PC-9 (cell line): ENCODE measurements around the gene SSBP4. TPM values are rescaled to one million over a fixed set of nuclear protein-coding genes. Genes with fewer than 3 reads are reported as not detected.

Source experiments
- BruUV-seq: library from RNA; stranded (reverse); fragments of 400-500 nt; replicated peaks from 2 replicates; lab custom pipeline; 2021; lab: Mats Ljungman, UMichigan
- CTCF ChIA-PET: fragments of 300-600 bp; sonication (Branson Sonifier 250); formaldehyde crosslinking; loops from one replicate; lab custom pipeline; 2022; ENCODE audit warnings: antibody characterized with exemption; lab: Charles Lee
- POLR2A ChIA-PET: fragments of 300-600 bp; sonication (Branson Sonifier 250); formaldehyde crosslinking; loops from one replicate; lab custom pipeline; 2022; ENCODE audit warnings: antibody characterized with exemption; ENCODE audit not compliant: unreplicated experiment; lab: Charles Lee
- DNase-seq, 2 experiments: peaks; one replicate each; pipeline versions ENCODE4 v3.0.0 to v3.0.0-alpha.2; 2015 to 2022; ENCODE audit warnings: mixed read lengths in 1 of 2
- H2AFZ ChIP-seq: fragments of 200-600 bp; sonication (generic); 2 replicates; pipeline ENCODE4 v1.8.1; 2017; ENCODE audit warnings: antibody characterized with exemption
- H3F3A ChIP-seq: fragments of 200-600 bp; sonication (generic); 2 replicates; pipeline ENCODE4 v1.8.1; 2017; ENCODE audit warnings: antibody characterized with exemption, mild to moderate bottlenecking, low read depth; ENCODE audit not compliant: insufficient read depth
- H3K27ac ChIP-seq: fragments of 200-600 bp; sonication (generic); 2 replicates; pipeline ENCODE4 v1.6.1; 2016; ENCODE audit warnings: mixed run types
- H3K27me3 ChIP-seq: fragments of 200-600 bp; sonication (generic); 2 replicates; pipeline ENCODE4 v1.6.1; 2016; ENCODE audit warnings: low read depth, mixed run types; ENCODE audit not compliant: insufficient read depth
- H3K36me3 ChIP-seq: fragments of 200-600 bp; sonication (generic); 2 replicates; pipeline ENCODE4 v1.6.1; 2016; ENCODE audit warnings: low read depth, mixed run types
- H3K4me1 ChIP-seq: fragments of 200-600 bp; sonication (generic); replicated peaks from 2 replicates; pipeline ENCODE4 v1.6.1; 2016; ENCODE audit warnings: mixed run types; ENCODE audit not compliant: insufficient read depth
- H3K4me2 ChIP-seq: fragments of 200-600 bp; sonication (generic); 2 replicates; pipeline ENCODE4 v1.6.1; 2017; ENCODE audit warnings: mixed run types
- H3K4me3 ChIP-seq: fragments of 200-600 bp; sonication (generic); 2 replicates; pipeline ENCODE4 v1.6.1; 2016; ENCODE audit warnings: mixed run types
- H3K79me2 ChIP-seq: fragments of 200-600 bp; sonication (generic); 2 replicates; pipeline ENCODE4 v1.6.1; 2017; ENCODE audit warnings: low read depth, mixed run types
- H3K9me2 ChIP-seq: fragments of 200-600 bp; sonication (generic); 2 replicates; pipeline ENCODE4 v1.8.1; 2017; ENCODE audit warnings: mild to moderate bottlenecking; ENCODE audit not compliant: insufficient read depth
- H3K9me3 ChIP-seq: fragments of 200-600 bp; sonication (generic); 2 replicates; pipeline ENCODE4 v1.8.1; 2016; ENCODE audit warnings: low read depth; ENCODE audit not compliant: insufficient read depth
- H4K20me1 ChIP-seq: fragments of 200-600 bp; sonication (generic); 2 replicates; pipeline ENCODE4 v1.8.1; 2017; ENCODE audit not compliant: insufficient read depth
- CTCF ChIP-seq: fragments of 200-600 bp; sonication (generic); conservative IDR thresholded peaks from 2 replicates; pipeline ENCODE4 v1.6.1; 2017; ENCODE audit warnings: mixed run types, antibody characterized with exemption, mild to moderate bottlenecking, moderate library complexity
- EZH2 ChIP-seq: fragments of 200-600 bp; sonication (generic); IDR thresholded peaks from 2 replicates; pipeline ENCODE4 v1.8.0; 2017; ENCODE audit warnings: antibody characterized with exemption, low read depth
- intact Hi-C: fragments of 100-400 bp; cut with micrococcal nuclease; formaldehyde crosslinking; loops from one replicate; pipeline ENCODE4 v1.10.0; 2022; ENCODE audit not compliant: unreplicated experiment
- total RNA-seq: library from RNA; stranded (reverse); gene quantifications from 2 replicates; pipeline ENCODE4 v1.2.3, GENCODE V29; 2021

Gene SSBP4
- total RNA-seq, 1 experiment from 2014 or later = 56.6 TPM

DNA sequence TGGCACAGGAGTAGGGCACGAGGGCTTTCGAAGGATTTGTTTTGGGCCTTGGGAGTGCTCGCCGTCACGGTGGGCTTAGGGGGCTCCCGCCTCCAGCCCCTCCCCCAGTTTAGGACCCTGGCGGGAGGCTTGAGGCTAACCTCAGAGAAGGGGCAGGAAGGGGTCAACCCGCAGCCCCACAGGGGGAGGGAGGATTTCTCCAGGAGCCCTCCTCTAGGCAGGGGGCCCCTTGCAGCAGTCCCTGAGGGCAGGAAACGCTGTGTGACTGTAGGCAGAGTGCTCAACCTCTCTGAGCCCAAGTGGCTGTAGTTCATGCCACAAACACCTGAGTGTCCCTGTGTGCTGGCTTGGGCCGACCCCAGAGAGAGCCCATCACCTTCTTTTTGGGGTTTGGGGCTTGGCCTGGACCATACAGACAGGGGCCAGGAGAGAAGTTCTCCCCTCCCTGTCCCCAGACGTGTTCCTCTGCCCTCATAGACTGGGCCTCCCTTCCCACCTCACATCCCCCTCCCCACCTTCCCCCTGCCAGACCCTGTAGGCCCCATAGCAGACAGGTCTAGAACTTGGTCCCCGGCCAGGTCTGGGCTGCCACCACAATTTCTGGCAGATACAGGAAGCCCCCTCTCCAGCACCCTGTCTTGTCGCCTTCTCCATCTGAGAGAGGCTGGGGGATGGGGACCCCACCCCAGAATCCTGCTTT, 10.7 kb downstream of the SSBP4 start:
- H4K20me1 ChIP-seq = peaks cover 21% of the 10 kb centered on the region; the same call in 1 of the 2 replicates
- H3K4me1 ChIP-seq = no peaks in the 10 kb centered on the region
- no peaks in the 10 kb centered on the region for H3K27me3 ChIP-seq
- peaks cover 13% of the 10 kb centered on the region; the same call in 1 of the 2 replicates for H3F3A ChIP-seq
- DNase-seq = no peak
- intact Hi-C loops = no loop called here
- POLR2A ChIA-PET = no interaction called here
- no peak overlapping the region for H2AFZ ChIP-seq
- H3K9me3 ChIP-seq = no peaks in the 10 kb centered on the region
- BruUV-seq = no TSS peak
- no peak overlapping the region for H3K4me2 ChIP-seq
- H3K4me3 ChIP-seq = no peak overlapping the region
- H3K79me2 ChIP-seq = no peaks in the 10 kb centered on the region
- CTCF ChIA-PET = no interaction called here
- TF ChIP-seq EZH2 = no peak
- TF ChIP-seq CTCF = no peak
- H3K27ac ChIP-seq = no peak overlapping the region
- H3K36me3 ChIP-seq = no peaks in the 10 kb centered on the region; the same call in 1 of the 2 replicates
- no peaks in the 10 kb centered on the region for H3K9me2 ChIP-seq

DNA sequence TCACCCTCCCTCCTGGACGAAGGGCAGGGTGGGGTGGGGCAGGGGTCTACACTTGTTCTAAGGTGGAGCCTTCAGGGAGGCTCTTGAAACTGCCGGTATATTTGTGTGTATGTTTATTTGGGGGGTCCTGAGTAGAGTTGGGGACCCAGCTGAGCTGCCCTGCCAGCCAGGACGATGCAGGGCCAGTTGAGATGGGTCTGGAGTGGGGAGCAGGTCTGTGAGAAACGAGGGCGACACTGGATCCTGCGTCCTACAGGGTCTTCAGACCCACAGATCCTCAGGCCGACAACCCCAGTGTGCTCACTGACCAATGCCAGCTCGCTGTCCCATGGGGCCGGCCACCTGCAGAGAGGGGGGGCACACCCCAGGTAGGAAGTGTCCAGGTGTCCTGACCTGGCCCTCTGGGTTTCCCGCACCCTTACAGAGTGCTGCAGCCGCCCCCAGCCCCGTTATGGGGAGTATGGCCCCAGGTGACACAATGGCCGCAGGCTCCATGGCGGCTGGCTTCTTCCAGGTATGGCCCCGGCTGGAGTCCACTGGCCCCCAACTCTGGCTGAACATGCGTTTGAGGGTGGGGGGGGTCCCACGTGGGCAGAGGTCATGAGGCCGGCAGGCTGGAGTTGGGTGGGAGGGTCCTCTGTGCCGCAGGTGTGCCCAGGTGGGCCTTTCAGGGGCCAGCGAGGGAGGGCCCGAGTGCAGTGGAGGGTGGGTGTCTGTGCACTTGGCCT, 11.4 kb downstream of the SSBP4 start:
- TF ChIP-seq CTCF = no peak
- no peak for TF ChIP-seq EZH2
- no peak for DNase-seq
- no peak overlapping the region for H3K4me3 ChIP-seq
- H3K9me3 ChIP-seq = no peaks in the 10 kb centered on the region
- peaks cover 16% of the 10 kb centered on the region; the same call in 1 of the 2 replicates for H4K20me1 ChIP-seq
- POLR2A ChIA-PET = no interaction called here
- H2AFZ ChIP-seq = no peak overlapping the region
- no peaks in the 10 kb centered on the region for H3K79me2 ChIP-seq
- H3K9me2 ChIP-seq = no peaks in the 10 kb centered on the region
- CTCF ChIA-PET = no interaction called here
- H3K4me2 ChIP-seq = no peak overlapping the region
- H3K27me3 ChIP-seq = no peaks in the 10 kb centered on the region
- no TSS peak for BruUV-seq
- peaks cover 19% of the 10 kb centered on the region; the same call in 1 of the 2 replicates for H3F3A ChIP-seq
- no peak overlapping the region for H3K27ac ChIP-seq
- intact Hi-C loops = no loop called here
- H3K4me1 ChIP-seq = no peaks in the 10 kb centered on the region
- H3K36me3 ChIP-seq = no peaks in the 10 kb centered on the region; the same call in 1 of the 2 replicates

DNA sequence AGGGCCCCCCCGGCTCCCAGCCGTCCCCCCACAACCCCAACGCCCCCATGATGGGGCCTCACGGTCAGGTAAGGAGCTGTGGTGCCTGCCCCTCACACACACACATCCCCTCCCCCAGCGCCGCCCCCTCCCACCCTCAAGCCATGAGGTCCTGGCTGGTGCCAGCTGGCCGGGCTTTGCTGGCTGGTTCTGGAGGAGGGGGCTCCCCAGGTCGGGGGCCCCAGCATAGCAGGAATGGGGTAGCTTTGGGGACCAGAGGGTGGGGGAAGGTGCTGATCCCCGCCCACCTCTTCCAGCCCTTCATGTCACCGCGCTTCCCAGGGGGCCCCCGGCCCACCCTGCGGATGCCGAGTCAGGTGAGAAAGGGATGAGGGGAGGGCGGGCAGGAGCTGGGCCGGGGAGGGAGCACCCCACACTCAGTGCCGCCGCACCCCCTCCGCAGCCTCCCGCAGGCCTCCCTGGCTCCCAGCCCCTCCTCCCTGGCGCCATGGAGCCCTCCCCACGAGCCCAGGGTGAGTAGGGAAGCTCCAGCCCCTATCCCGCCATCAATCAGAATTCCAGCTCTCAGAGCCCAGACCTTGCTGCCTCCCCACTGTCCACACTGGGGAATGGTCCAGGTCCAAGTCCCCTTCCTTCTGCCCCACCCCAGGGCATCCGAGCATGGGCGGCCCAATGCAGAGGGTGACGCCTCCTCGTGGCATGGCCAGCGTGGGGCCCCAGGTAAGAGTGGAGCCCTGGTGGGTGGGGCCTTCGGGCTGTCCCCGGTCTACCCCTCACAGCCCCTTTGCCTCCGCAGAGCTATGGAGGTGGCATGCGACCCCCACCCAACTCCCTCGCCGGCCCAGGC, 12.4 kb downstream of the SSBP4 start:
- Histone ChIP-seq H3K9me3 (no peaks in the 10 kb centered on the region), H3K4me3 (no peak overlapping the region), H3F3A (peaks cover 29% of the 10 kb centered on the region; the same call in 1 of the 2 replicates), H3K36me3 (no peaks in the 10 kb centered on the region; the same call in 1 of the 2 replicates), H3K4me1 (peaks cover 5% of the 10 kb centered on the region; the same call in 1 of the 2 replicates), H3K4me2 (no peak overlapping the region), H3K27ac (no peak overlapping the region), H4K20me1 (peaks cover 9% of the 10 kb centered on the region; the same call in 1 of the 2 replicates), H3K79me2 (peaks cover 7% of the 10 kb centered on the region; the same call in 1 of the 2 replicates), H3K27me3 (no peaks in the 10 kb centered on the region), H2AFZ (no peak overlapping the region), H3K9me2 (no peaks in the 10 kb centered on the region)
- ChIA-PET POLR2A (no interaction called here), CTCF (no interaction called here)
- TF ChIP-seq CTCF (no peak), EZH2 (no peak)
- intact Hi-C loops = no loop called here
- BruUV-seq = no TSS peak
- DNase-seq = no peak
